Midbrain (tissue), 1 donor: Measurements from ENCODE around the gene ENPEP.
"Not testable (repeated sequence)": the region's sequence is repeated elsewhere in the genome, so short reads cannot be mapped to it uniquely, and the experiment has no call there.

Source experiments
- DNase-seq: peaks from one replicate; lab custom pipeline; 2025; lab: John Stamatoyannopoulos, UW

Gene ENPEP

GRCh38 chr4:110475881-110476818, at the start of gene ENPEP:
Gene ENPEP (plus strand): TSS chr4:110476155. CDS start chr4:110476415, 260 bp downstream.
- no peak for DNase-seq

- DNase-seq, result not testable (repeated sequence)
These were observed 44.1 kb upstream of the ENPEP start for GRCh38 chr4:110431805-110432204.

- not testable (repeated sequence) for DNase-seq
These were observed 38.7 kb upstream of the ENPEP start for GRCh38 chr4:110437292-110437691.

GRCh38 chr4:110439209-110439608, 36.7 kb upstream of the ENPEP start:
- not testable (repeated sequence) for DNase-seq

- no peak for DNase-seq
These were observed 33.6 kb upstream of the ENPEP start for GRCh38 chr4:110442309-110442708.

- no peak for DNase-seq
These were observed 33.2 kb upstream of the ENPEP start for GRCh38 chr4:110442788-110443187.

- no peak for DNase-seq
These were observed 26.0 kb upstream of the ENPEP start for GRCh38 chr4:110449947-110450346.

- no peak for DNase-seq
These were observed 23.4 kb upstream of the ENPEP start for GRCh38 chr4:110452546-110452945.

GRCh38 chr4:110454441-110454840, 21.5 kb upstream of the ENPEP start:
- no peak for DNase-seq

- no peak for DNase-seq
These were observed 17.3 kb upstream of the ENPEP start for GRCh38 chr4:110458494-110459266.

- no peak for DNase-seq
These were observed 15.7 kb upstream of the ENPEP start for GRCh38 chr4:110460074-110460746.

- no peak for DNase-seq
These were observed 8.6 kb upstream of the ENPEP start for GRCh38 chr4:110467400-110467799.

- no peak for DNase-seq
These were observed 3.2 kb upstream of the ENPEP start for GRCh38 chr4:110472583-110473329.

- no peak for DNase-seq
These were observed 1.5 kb upstream of the ENPEP start for GRCh38 chr4:110474481-110474880.

GRCh38 chr4:110475080-110475479, 875 bp upstream of the ENPEP start:
- not testable (repeated sequence) for DNase-seq

GRCh38 chr4:110477836-110478235, 1.9 kb downstream of the ENPEP start:
- DNase-seq, result no peak

GRCh38 chr4:110480031-110480549, 4.1 kb downstream of the ENPEP start:
- no peak for DNase-seq

GRCh38 chr4:110480746-110481271, 4.9 kb downstream of the ENPEP start:
- DNase-seq, result no peak

- no peak for DNase-seq
These were observed 7.6 kb downstream of the ENPEP start for GRCh38 chr4:110483516-110483915.

GRCh38 chr4:110484029-110484428, 8.1 kb downstream of the ENPEP start:
- DNase-seq, result no peak

- DNase-seq, result no peak
These were observed 8.8 kb downstream of the ENPEP start for GRCh38 chr4:110484767-110485166.
